Measurements from ENCODE around the gene ZBBX. TPM values are rescaled to one million over a fixed set of nuclear protein-coding genes. Genes with fewer than 3 reads are reported as not detected.

The ZBBX gene
- total RNA-seq, 1 experiment from 2014 or later = not detected

DNA sequence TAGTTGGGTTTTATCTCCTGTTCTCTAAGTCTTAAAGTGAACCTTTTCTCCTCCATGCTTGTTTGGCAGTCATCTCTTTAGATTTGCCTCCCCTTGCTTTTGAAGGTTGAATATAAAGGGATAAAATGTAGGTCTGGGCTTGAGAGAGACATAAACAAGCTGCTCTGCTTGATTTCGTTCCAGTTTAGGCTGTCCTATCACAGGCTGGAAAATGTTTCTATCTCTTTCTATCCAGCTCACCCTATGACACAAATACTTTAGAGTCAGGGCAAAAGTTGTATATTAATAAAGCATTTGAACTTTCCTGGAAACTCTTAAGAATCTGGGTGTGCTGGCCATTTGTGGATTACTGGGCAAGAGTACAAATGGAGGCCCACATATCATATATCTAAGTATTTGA is 29.5 kb upstream of the ZBBX start:
- Histone ChIP-seq H3K4me3 (ENCODE audit: low read length) (no peak overlapping the region), H3K4me1 (ENCODE audit: insufficient read depth, low read length) (no peaks in the 10 kb centered on the region), H3K4me2 (ENCODE audit: low read length) (no peak overlapping the region), H3K36me3 (ENCODE audit: low read depth, low read length) (no peaks in the 10 kb centered on the region), H2AFZ (ENCODE audit: low read length) (no peak overlapping the region), H3K27me3 (ENCODE audit: low read length) (no peaks in the 10 kb centered on the region), H3K9me3 (ENCODE audit: low read length) (no peaks in the 10 kb centered on the region), H3K79me2 (ENCODE audit: low read length) (no peaks in the 10 kb centered on the region), H4K20me1 (ENCODE audit: low read length) (no peaks in the 10 kb centered on the region), H3K27ac (ENCODE audit: low read length) (no peak overlapping the region), H3K9me2 (replicated peaks; ENCODE audit: low read length) (no peaks in the 10 kb centered on the region), H3F3A (ENCODE audit: low read length, unreplicated experiment) (no peaks in the 10 kb centered on the region), H3K9ac (ENCODE audit: low read length) (no peak overlapping the region)
- no peak for TF ChIP-seq EZH2phosphoT487 (IDR thresholded peaks at IDR 0.05; ENCODE audit: borderline replicate concordance, low read length)
- TF ChIP-seq EZH2 (IDR thresholded peaks at IDR 0.05; ENCODE audit: low read length, unreplicated experiment) = no peak
- no peak for TF ChIP-seq CTCF (conservative IDR thresholded peaks at IDR 0.05; ENCODE audit: low read depth, low read length)
- DNase-seq (no peak), ATAC-seq (no peak)
- POLR2A ChIA-PET (ENCODE audit: unreplicated experiment) = no interaction called here
- CTCF ChIA-PET = no interaction called here
- intact Hi-C loops (cut with micrococcal nuclease) = loop anchor here (5.0 kb wide), 1 partner anchor 633 kb away; no protein-coding TSS in a partner anchor
- no TSS peak for BruUV-seq (replicated peaks)

DNA sequence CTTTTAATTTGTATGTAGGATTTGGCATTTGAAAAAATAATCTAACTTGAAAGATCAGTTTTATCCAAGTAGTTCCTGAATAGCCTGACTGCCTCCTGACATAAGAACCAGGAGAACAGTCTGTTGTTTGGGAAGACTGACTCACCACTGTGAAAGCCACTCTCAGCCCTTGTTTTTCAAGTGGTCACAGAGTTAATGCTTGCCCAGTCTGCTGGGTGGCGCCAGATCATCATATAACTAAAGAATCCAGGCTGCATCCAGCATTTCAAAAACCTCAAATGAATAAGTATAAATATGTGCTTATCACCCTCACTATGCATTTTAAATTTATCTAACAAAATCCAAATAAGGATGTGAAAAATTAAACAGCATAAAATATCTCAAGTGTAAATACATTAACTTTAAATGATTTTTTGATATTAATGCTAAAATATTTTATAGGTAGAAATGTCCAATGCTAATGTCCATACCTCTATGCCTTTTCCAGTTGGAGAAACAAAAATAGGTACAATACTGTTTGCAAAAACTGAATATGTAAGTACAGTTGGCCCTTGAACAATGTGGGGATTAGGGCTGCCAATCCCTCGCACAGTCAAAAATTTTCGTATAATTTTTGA is 26.9 kb upstream of the ZBBX start:
- H3K79me2 ChIP-seq (ENCODE audit: low read length) = no peaks in the 10 kb centered on the region
- no peak overlapping the region for H2AFZ ChIP-seq (ENCODE audit: low read length)
- H3K36me3 ChIP-seq (ENCODE audit: low read depth, low read length) = no peaks in the 10 kb centered on the region
- no TSS peak for BruUV-seq (replicated peaks)
- no peak overlapping the region for H3K9ac ChIP-seq (ENCODE audit: low read length)
- H3K4me2 ChIP-seq (ENCODE audit: low read length) = no peak overlapping the region
- no peaks in the 10 kb centered on the region for H3K9me2 ChIP-seq (replicated peaks; ENCODE audit: low read length)
- H3K4me3 ChIP-seq (ENCODE audit: low read length) = no peak overlapping the region
- DNase-seq (peak; percentile 75), ATAC-seq (peak; percentile 100)
- H4K20me1 ChIP-seq (ENCODE audit: low read length) = no peaks in the 10 kb centered on the region
- H3K27me3 ChIP-seq (ENCODE audit: low read length) = peaks cover 20% of the 10 kb centered on the region
- ChIA-PET POLR2A (ENCODE audit: unreplicated experiment) (no interaction called here), CTCF (no interaction called here)
- TF ChIP-seq CTCF (conservative IDR thresholded peaks at IDR 0.05; ENCODE audit: low read depth, low read length) = peak; percentile 89
- no peak for TF ChIP-seq EZH2 (IDR thresholded peaks at IDR 0.05; ENCODE audit: low read length, unreplicated experiment)
- no peaks in the 10 kb centered on the region for H3K4me1 ChIP-seq (ENCODE audit: insufficient read depth, low read length)
- intact Hi-C loops (cut with micrococcal nuclease) = loop anchor here (1.0 to 5.0 kb wide), 4 partner anchors 277 to 635 kb away; no protein-coding TSS in a partner anchor
- H3K27ac ChIP-seq (ENCODE audit: low read length) = no peak overlapping the region
- no peaks in the 10 kb centered on the region for H3F3A ChIP-seq (ENCODE audit: low read length, unreplicated experiment)
- no peaks in the 10 kb centered on the region for H3K9me3 ChIP-seq (ENCODE audit: low read length)

- TF ChIP-seq EZH2 (IDR thresholded peaks at IDR 0.05; ENCODE audit: low read length, unreplicated experiment) (no peak), EZH2phosphoT487 (IDR thresholded peaks at IDR 0.05; ENCODE audit: borderline replicate concordance, low read length) (no peak), CTCF (conservative IDR thresholded peaks at IDR 0.05; ENCODE audit: low read depth, low read length) (no peak)
- no peak overlapping the region for H2AFZ ChIP-seq (ENCODE audit: low read length)
- ATAC-seq = no peak
- POLR2A ChIA-PET (ENCODE audit: unreplicated experiment) = interaction anchor here (0.6 to 0.7 kb wide), 4 partner anchors 17 to 440 kb away, joined by 3 to 8 read pairs (median 5); no protein-coding TSS in a partner anchor
- H3K9me2 ChIP-seq (replicated peaks; ENCODE audit: low read length) = no peaks in the 10 kb centered on the region
- no peaks in the 10 kb centered on the region for H3K79me2 ChIP-seq (ENCODE audit: low read length)
- no peaks in the 10 kb centered on the region for H3K9me3 ChIP-seq (ENCODE audit: low read length)
- no peak overlapping the region for H3K4me3 ChIP-seq (ENCODE audit: low read length)
- no peaks in the 10 kb centered on the region for H3F3A ChIP-seq (ENCODE audit: low read length, unreplicated experiment)
- no peaks in the 10 kb centered on the region for H4K20me1 ChIP-seq (ENCODE audit: low read length)
- no peak overlapping the region for H3K9ac ChIP-seq (ENCODE audit: low read length)
- peaks cover 11% of the 10 kb centered on the region; the same call in 1 of the 2 replicates for H3K27me3 ChIP-seq (ENCODE audit: low read length)
- intact Hi-C loops (cut with micrococcal nuclease) = no loop called here
- H3K4me1 ChIP-seq (ENCODE audit: insufficient read depth, low read length) = no peaks in the 10 kb centered on the region
- no peaks in the 10 kb centered on the region for H3K36me3 ChIP-seq (ENCODE audit: low read depth, low read length)
- no peak for DNase-seq
- no peak overlapping the region for H3K27ac ChIP-seq (ENCODE audit: low read length)
- BruUV-seq (replicated peaks) = no TSS peak
- CTCF ChIA-PET = no interaction called here
- no peak overlapping the region for H3K4me2 ChIP-seq (ENCODE audit: low read length)
Observed at GRCh38 chr3:167397826-167398225, 17.7 kb upstream of the ZBBX start.

All from PC-3 (cell line).